Activated CD4-positive, CD25-positive, alpha-beta regulatory T cell treated with anti-CD3 and anti-CD28 coated beads, Interleukin-2, amount 50 U/mL, for 16 hours (primary cell): ENCODE data around the gene EEF1A2.

Source experiments
- DNase-seq: peaks from one replicate; pipeline ENCODE4 v3.0.0-alpha.2; 2020; ENCODE audit warnings: low read depth, low spot score

The EEF1A2 gene

GRCh38 chr20:63536997-63537524 is 38.2 kb upstream of the EEF1A2 start, which contains the start of gene PTK6:
TSS of gene PTK6 (minus strand) at chr20:63537376. CDS start at chr20:63537314, 62 bp downstream.
- DNase-seq, result no peak

- no peak for DNase-seq
Measured at GRCh38 chr20:63536241-63536977, 37.5 kb upstream of the EEF1A2 start.

GRCh38 chr20:63534831-63535651 is 36.2 kb upstream of the EEF1A2 start:
- no peak for DNase-seq

- no peak for DNase-seq
Measured at GRCh38 chr20:63534427-63534830, 35.5 kb upstream of the EEF1A2 start.

- no peak for DNase-seq
Measured at GRCh38 chr20:63533871-63534393, 35.0 kb upstream of the EEF1A2 start.

- no peak for DNase-seq
Measured at GRCh38 chr20:63533388-63533787, 34.5 kb upstream of the EEF1A2 start.

GRCh38 chr20:63532449-63532971 is 33.6 kb upstream of the EEF1A2 start:
- DNase-seq, result no peak

- DNase-seq, result no peak
Measured at GRCh38 chr20:63531686-63532448, 33.0 kb upstream of the EEF1A2 start.

GRCh38 chr20:63530788-63531160 is 31.9 kb upstream of the EEF1A2 start:
- DNase-seq, result no peak

GRCh38 chr20:63529861-63530787 is 31.2 kb upstream of the EEF1A2 start:
- no peak for DNase-seq

- DNase-seq, result no peak
Measured at GRCh38 chr20:63529180-63529860, 30.4 kb upstream of the EEF1A2 start.

GRCh38 chr20:63527184-63527583 is 28.3 kb upstream of the EEF1A2 start:
- DNase-seq, result no peak

- DNase-seq, result no peak
Measured at GRCh38 chr20:63525971-63526370, 27.1 kb upstream of the EEF1A2 start.

GRCh38 chr20:63525185-63525584 is 26.3 kb upstream of the EEF1A2 start:
- DNase-seq, result no peak

GRCh38 chr20:63522981-63523611 is 24.2 kb upstream of the EEF1A2 start:
- no peak for DNase-seq

GRCh38 chr20:63522091-63522868 is 23.4 kb upstream of the EEF1A2 start:
- DNase-seq, result no peak

- no peak for DNase-seq
Measured at GRCh38 chr20:63521602-63522001, 22.7 kb upstream of the EEF1A2 start.

GRCh38 chr20:63520934-63521601 is 22.2 kb upstream of the EEF1A2 start:
- peak; percentile 56 for DNase-seq
